GM12891 (cell line): ENCODE results near the gene FLT4.

Experiments used
- PAX5 ChIP-seq: IDR thresholded peaks from 2 replicates; pipeline ENCODE4 v1.6.1; 2011; ENCODE audit warnings: low read length, moderate library complexity, mild to moderate bottlenecking; ENCODE audit not compliant: insufficient read depth, severe bottlenecking
- POLR2A ChIP-seq: IDR thresholded peaks from 2 replicates; pipeline ENCODE4 v1.6.1; 2011; ENCODE audit warnings: low read depth, low read length, control low read depth
- POLR2AphosphoS5 ChIP-seq: IDR thresholded peaks from 2 replicates; pipeline ENCODE4 v1.6.1; 2011; ENCODE audit warnings: low read depth, low read length, control low read depth

DNA sequence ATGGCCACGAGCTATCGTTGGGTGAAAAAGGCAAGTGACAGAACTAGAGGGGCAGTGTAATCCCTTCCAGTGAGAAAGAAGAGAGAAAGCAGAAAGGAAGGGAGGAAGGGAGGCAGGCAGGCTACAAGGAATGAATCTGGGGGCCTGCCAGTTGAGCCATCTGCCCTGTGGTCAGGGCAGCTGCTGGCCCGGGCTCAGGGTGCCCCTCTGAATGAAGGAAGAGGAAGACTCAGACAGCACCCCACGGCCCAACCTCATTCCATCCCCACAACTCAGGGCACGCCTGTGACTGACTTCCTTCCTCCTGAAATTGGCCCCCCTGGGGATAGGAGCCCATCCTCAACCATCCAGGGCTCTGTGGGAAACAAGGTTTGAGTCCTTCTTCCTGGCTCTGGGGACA lies 20.3 kb upstream of the FLT4 start:
- TF ChIP-seq POLR2A: no peak
- TF ChIP-seq POLR2AphosphoS5: no peak
- no peak for TF ChIP-seq PAX5
